Smooth muscle cell (in vitro differentiated cells): ENCODE results near the gene SLC51B. TPM values are rescaled to one million over a fixed set of nuclear protein-coding genes. Genes with fewer than 3 reads are reported as not detected.

Source experiments
- DNase-seq: peaks from one replicate; lab custom pipeline; 2025; ENCODE audit not compliant: unreplicated experiment; lab: John Stamatoyannopoulos, UW
- H2AFZ ChIP-seq: fragments of 200-600 bp; sonication (generic); 2 replicates; pipeline ENCODE4 v1.6.0; 2016; ENCODE audit warnings: antibody characterized with exemption, low read depth, mild to moderate bottlenecking
- H3F3A ChIP-seq: fragments of 200-600 bp; sonication (generic); 2 replicates; pipeline ENCODE4 v1.6.0; 2017; ENCODE audit warnings: antibody characterized with exemption, low read depth
- H3K27ac ChIP-seq: fragments of 200-600 bp; sonication (generic); 2 replicates; pipeline ENCODE4 v1.5.1; 2016; ENCODE audit warnings: low read depth, mild to moderate bottlenecking
- H3K27me3 ChIP-seq: fragments of 200-600 bp; sonication (generic); 2 replicates; pipeline ENCODE4 v1.6.1; 2016; ENCODE audit warnings: low read depth, mild to moderate bottlenecking
- H3K36me3 ChIP-seq: fragments of 200-600 bp; sonication (generic); 2 replicates; pipeline ENCODE4 v1.5.1; 2016; ENCODE audit warnings: low read depth
- H3K4me1 ChIP-seq: fragments of 200-600 bp; sonication (generic); 2 replicates; pipeline ENCODE4 v1.5.1; 2016; ENCODE audit warnings: low read depth
- H3K4me2 ChIP-seq: fragments of 200-600 bp; sonication (generic); 2 replicates; pipeline ENCODE4 v1.6.0; 2016; ENCODE audit warnings: mild to moderate bottlenecking
- H3K4me3 ChIP-seq: fragments of 200-600 bp; sonication (generic); 2 replicates; pipeline ENCODE4 v1.5.1; 2016; ENCODE audit warnings: mild to moderate bottlenecking
- H3K79me2 ChIP-seq: fragments of 200-600 bp; sonication (generic); 2 replicates; pipeline ENCODE4 v1.6.0; 2016; ENCODE audit warnings: low read depth, mild to moderate bottlenecking
- H3K9ac ChIP-seq: fragments of 200-600 bp; sonication (generic); 2 replicates; pipeline ENCODE4 v1.6.0; 2016; ENCODE audit warnings: low read depth
- H3K9me3 ChIP-seq: fragments of 200-600 bp; sonication (generic); replicated peaks from 2 replicates; pipeline ENCODE4 v1.5.1; 2016; ENCODE audit warnings: low read depth
- H4K20me1 ChIP-seq: fragments of 200-600 bp; sonication (generic); 2 replicates; pipeline ENCODE4 v1.6.0; 2016; ENCODE audit warnings: low read depth
- WGBS: methylation state at CpG from one replicate; pipeline ENCODE4 v1.1.7; 2016; ENCODE audit warnings: low lambda C conversion rate; 5-methylcytosine and 5-hydroxymethylcytosine counted together
- polyA plus RNA-seq: library from polyadenylated mRNA; unstranded; fragments of >200 nt; fragmentation: Nextera tagmentation; extraction: Ambion mirVana; gene quantifications from 2 replicates; pipeline ENCODE4 v1.2.1, GENCODE V29; 2016
- total RNA-seq: library from RNA; depleted of rRNA; stranded (reverse); fragments of >200 nt; gene quantifications from 2 replicates; pipeline ENCODE4 v1.2.3, GENCODE V29; 2014
- TF ChIP-seq, protein P1 (sequence below): fragments of 200-600 bp; sonication (generic); IDR thresholded peaks from 2 replicates; pipeline ENCODE4 v1.5.1; 2017; ENCODE audit warnings: borderline replicate concordance, mild to moderate bottlenecking, antibody characterized with exemption; ENCODE audit not compliant: insufficient read depth, poor library complexity, severe bottlenecking

The SLC51B gene
- total and polyA plus RNA-seq, 2 experiments from 2014 or later = not detected

DNA sequence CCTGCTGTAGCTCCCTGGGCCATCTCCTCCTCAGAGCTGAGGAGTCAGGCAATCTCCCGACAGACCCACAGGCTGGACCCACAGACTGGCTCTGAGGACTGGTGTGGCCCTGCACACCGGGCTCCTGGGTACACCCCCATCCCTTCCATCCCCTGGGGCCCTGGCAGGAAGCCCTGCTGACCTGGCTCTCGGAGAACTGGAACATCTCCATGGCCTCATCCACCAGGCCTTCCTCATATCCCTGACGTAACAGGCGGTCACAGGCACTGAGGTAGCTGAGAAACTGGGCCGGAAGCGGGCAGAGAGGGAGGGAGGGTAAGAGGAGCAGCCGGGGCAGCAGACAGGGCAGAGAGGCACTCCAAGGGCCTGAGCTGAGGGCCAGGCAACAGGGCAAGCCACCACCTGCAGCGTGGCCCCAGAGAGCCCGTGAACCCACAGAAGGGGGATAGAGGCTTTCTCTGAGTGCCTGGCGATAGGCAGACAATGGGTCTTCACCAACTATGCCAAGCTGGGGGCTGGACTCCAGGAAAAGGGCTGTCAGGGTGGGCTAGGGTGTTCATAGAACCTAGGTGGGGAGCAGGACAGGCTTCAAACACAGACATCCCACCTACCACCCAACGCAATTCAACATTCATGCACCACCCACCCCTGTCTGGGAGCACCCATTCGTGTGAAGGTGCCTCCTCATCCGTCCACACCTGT is 49.3 kb downstream of the SLC51B start:
- Histone ChIP-seq H3K4me3 (no peak overlapping the region), H3K36me3 (peaks cover 4% of the 10 kb centered on the region), H3F3A (no peaks in the 10 kb centered on the region), H3K27ac (no peak overlapping the region), H3K79me2 (no peaks in the 10 kb centered on the region), H3K9me3 (no peaks in the 10 kb centered on the region), H3K4me1 (no peaks in the 10 kb centered on the region), H2AFZ (no peak overlapping the region), H3K27me3 (no peaks in the 10 kb centered on the region), H3K4me2 (no peak overlapping the region), H4K20me1 (no peaks in the 10 kb centered on the region), H3K9ac (no peak overlapping the region)
- no peak for DNase-seq
- 96% methylated on average over 14 of the region's 14 CpGs for WGBS
- TF ChIP-seq, protein P1, sequence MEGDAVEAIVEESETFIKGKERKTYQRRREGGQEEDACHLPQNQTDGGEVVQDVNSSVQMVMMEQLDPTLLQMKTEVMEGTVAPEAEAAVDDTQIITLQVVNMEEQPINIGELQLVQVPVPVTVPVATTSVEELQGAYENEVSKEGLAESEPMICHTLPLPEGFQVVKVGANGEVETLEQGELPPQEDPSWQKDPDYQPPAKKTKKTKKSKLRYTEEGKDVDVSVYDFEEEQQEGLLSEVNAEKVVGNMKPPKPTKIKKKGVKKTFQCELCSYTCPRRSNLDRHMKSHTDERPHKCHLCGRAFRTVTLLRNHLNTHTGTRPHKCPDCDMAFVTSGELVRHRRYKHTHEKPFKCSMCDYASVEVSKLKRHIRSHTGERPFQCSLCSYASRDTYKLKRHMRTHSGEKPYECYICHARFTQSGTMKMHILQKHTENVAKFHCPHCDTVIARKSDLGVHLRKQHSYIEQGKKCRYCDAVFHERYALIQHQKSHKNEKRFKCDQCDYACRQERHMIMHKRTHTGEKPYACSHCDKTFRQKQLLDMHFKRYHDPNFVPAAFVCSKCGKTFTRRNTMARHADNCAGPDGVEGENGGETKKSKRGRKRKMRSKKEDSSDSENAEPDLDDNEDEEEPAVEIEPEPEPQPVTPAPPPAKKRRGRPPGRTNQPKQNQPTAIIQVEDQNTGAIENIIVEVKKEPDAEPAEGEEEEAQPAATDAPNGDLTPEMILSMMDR = no peak

DNA sequence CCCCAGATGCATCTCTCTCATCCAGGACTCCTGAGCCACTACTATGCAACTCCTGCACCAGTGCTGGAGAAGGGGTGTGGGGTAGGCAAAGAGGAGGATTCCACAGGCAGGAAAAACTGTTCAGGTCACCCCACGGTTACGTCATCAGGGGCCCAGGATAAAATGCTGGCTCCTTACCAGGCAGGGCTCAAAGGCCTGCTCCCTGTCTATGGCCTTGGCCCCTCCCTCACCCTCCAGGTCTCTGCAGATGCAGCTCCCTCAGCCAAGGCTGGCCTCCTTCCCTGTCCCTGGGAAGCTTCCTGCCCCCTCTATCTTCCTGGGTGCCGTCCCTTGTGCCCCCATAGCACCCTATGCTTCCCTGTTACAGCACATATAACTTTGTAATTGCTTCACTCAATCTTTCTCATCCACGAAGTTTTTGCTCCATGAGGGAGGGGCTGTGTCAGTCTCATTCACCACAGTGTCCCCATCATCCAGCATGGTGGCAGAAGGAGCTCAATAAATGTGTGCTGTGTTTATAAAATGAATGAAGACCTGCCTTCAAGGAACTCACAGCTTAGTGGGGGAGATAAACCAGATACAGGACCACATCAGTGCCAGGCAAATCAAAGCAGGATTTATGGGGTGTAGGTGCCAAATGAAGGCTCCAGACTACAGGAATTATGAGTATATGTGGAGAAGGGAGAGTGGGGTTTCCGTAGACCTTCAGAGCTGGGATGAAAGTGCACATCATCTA is 50.0 kb downstream of the SLC51B start:
- Histone ChIP-seq H3K9ac (no peak overlapping the region), H2AFZ (no peak overlapping the region), H3K4me2 (no peak overlapping the region), H3F3A (no peaks in the 10 kb centered on the region), H3K36me3 (peaks cover 4% of the 10 kb centered on the region), H4K20me1 (no peaks in the 10 kb centered on the region), H3K4me3 (no peak overlapping the region), H3K27ac (no peak overlapping the region), H3K4me1 (no peaks in the 10 kb centered on the region), H3K27me3 (no peaks in the 10 kb centered on the region), H3K9me3 (no peaks in the 10 kb centered on the region), H3K79me2 (no peaks in the 10 kb centered on the region)
- TF ChIP-seq, protein P1 = no peak
- WGBS = 90% methylated on average over 5 of the region's 5 CpGs
- DNase-seq = no peak

DNA sequence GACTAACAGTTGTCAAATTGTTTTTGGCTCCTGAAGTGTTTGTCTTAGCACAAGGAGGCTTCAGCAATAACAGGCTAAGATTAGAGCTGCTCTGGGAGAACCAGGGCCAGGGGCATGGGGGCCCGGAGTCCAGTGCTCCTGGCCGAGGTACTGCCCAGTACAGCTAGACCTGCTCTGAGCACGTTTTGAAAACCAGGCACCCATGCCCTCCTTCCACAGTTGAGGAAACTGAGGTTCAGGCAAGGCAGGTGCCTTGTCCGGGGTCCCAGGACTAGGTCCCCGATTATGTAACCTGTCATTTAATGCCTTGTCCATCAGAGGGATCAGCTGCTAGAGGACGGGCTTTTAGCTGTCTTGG is 50.5 kb downstream of the SLC51B start:
- WGBS = 88% methylated on average over 6 of the region's 6 CpGs

More for the DNA sequence above, 50.5 kb downstream of the SLC51B start:
- Histone ChIP-seq H3K9me3 (no peaks in the 10 kb centered on the region), H3K27ac (no peak overlapping the region), H3K9ac (no peak overlapping the region), H3K36me3 (peaks cover 4% of the 10 kb centered on the region), H3K27me3 (no peaks in the 10 kb centered on the region), H3K4me1 (no peaks in the 10 kb centered on the region), H4K20me1 (no peaks in the 10 kb centered on the region), H3K79me2 (no peaks in the 10 kb centered on the region), H3F3A (no peaks in the 10 kb centered on the region), H3K4me2 (no peak overlapping the region), H3K4me3 (no peak overlapping the region), H2AFZ (no peak overlapping the region)
- TF ChIP-seq, protein P1 = no peak
- no peak for DNase-seq
